Fibroblast of lung (primary cell): ENCODE results near the gene IL1RN. TPM values are rescaled to one million over a fixed set of nuclear protein-coding genes. Genes with fewer than 3 reads are reported as not detected.
"Not testable (repeated sequence)": the region's sequence is repeated elsewhere in the genome, so short reads cannot be mapped to it uniquely, and the experiment has no call there.

Source experiments
- DNase-seq, 2 donors: peaks; one replicate each; pipeline versions ENCODE4 v3.0.0 to v3.0.0-alpha.2; 2010; ENCODE audit warnings: low read depth in 2 of 2
- H2AFZ ChIP-seq: 2 replicates; pipeline ENCODE4 v1.5.1; 2012; ENCODE audit warnings: low read length, control low read depth, inconsistent platforms
- H3K27ac ChIP-seq: 2 replicates; pipeline ENCODE4 v1.5.1; 2011; ENCODE audit warnings: low read length, control low read depth; ENCODE audit not compliant: insufficient read depth
- H3K27me3 ChIP-seq: 2 replicates; pipeline ENCODE4 v1.5.1; 2011; ENCODE audit warnings: mild to moderate bottlenecking, low read length; ENCODE audit not compliant: control insufficient read depth, insufficient read depth
- H3K36me3 ChIP-seq: 2 replicates; pipeline ENCODE4 v1.5.1; 2011; ENCODE audit warnings: low read length; ENCODE audit not compliant: control insufficient read depth, insufficient read depth
- H3K4me1 ChIP-seq: 2 replicates; pipeline ENCODE4 v1.5.1; 2011; ENCODE audit warnings: low read length; ENCODE audit not compliant: control insufficient read depth, insufficient read depth; ENCODE audit errors: extremely low read depth
- H3K4me2 ChIP-seq: 2 replicates; pipeline ENCODE4 v1.5.1; 2011; ENCODE audit warnings: low read length, control low read depth; ENCODE audit not compliant: insufficient read depth; ENCODE audit errors: extremely low read depth
- H3K4me3 ChIP-seq, 4 experiments: fragments of 200-600 bp in 1 of 4; sonication (generic) in 1 of 4; replicated peaks in 1 of 4; 2 replicates each; pipeline ENCODE4 v1.5.1; 2011 to 2016; ENCODE audit warnings: low read length in 4 of 4, low read depth in 3 of 4, mild to moderate bottlenecking in 3 of 4, control low read depth in 2 of 4, inconsistent platforms in 1 of 4, mixed read lengths in 1 of 4; ENCODE audit not compliant: insufficient read depth in 1 of 4; ENCODE audit errors: control extremely low read depth in 1 of 4
- H3K79me2 ChIP-seq: 2 replicates; pipeline ENCODE4 v1.5.1; 2012; ENCODE audit warnings: mild to moderate bottlenecking, low read length, inconsistent platforms; ENCODE audit not compliant: control insufficient read depth, insufficient read depth
- H3K9ac ChIP-seq: 2 replicates; pipeline ENCODE4 v1.5.1; 2011; ENCODE audit warnings: mild to moderate bottlenecking, low read length, control low read depth; ENCODE audit not compliant: insufficient read depth
- H3K9me3 ChIP-seq: 2 replicates; pipeline ENCODE4 v1.5.1; 2012; ENCODE audit warnings: low read depth, low read length; ENCODE audit not compliant: control insufficient read depth, insufficient read depth
- H4K20me1 ChIP-seq: 2 replicates; pipeline ENCODE4 v1.5.1; 2011; ENCODE audit warnings: low read length; ENCODE audit not compliant: control insufficient read depth, insufficient read depth; ENCODE audit errors: extremely low read depth
- EZH2 ChIP-seq: IDR thresholded peaks from 2 replicates; pipeline ENCODE4 v1.5.1; 2012; ENCODE audit warnings: low read length, control low read depth, mild to moderate bottlenecking; ENCODE audit errors: missing control alignments
- polyA plus RNA-seq, 2 donors: library from polyadenylated mRNA; depleted of rRNA in 1 of 2; stranded (reverse) in 1 of 2; unstranded in 1 of 2; fragments of >200 nt; gene quantifications; 2 replicates each; pipeline ENCODE4 v1.2.1, GENCODE V29; 2011 to 2012; ENCODE audit warnings: missing spikeins in 1 of 2
- total RNA-seq: library from RNA; depleted of rRNA; stranded (reverse); fragments of >200 nt; gene quantifications from 2 replicates; pipeline ENCODE4 v1.2.1, GENCODE V29; 2014
- TF ChIP-seq, protein P1 (sequence below), 2 donors: IDR thresholded peaks in 1 of 2; conservative IDR thresholded peaks in 1 of 2; 1 replicate in 1 of 2; 2 replicates in 1 of 2; pipeline ENCODE4 v1.5.1; 2011 to 2012; ENCODE audit warnings: low read length in 2 of 2, control low read depth in 1 of 2, inconsistent platforms in 1 of 2, low read depth in 1 of 2, mild to moderate bottlenecking in 1 of 2

IL1RN gene
- total and polyA plus RNA-seq, 2 donors (not counting 1 experiment from before 2014, with no cell fraction given) = 0.06 TPM; not detected in 1

DNA sequence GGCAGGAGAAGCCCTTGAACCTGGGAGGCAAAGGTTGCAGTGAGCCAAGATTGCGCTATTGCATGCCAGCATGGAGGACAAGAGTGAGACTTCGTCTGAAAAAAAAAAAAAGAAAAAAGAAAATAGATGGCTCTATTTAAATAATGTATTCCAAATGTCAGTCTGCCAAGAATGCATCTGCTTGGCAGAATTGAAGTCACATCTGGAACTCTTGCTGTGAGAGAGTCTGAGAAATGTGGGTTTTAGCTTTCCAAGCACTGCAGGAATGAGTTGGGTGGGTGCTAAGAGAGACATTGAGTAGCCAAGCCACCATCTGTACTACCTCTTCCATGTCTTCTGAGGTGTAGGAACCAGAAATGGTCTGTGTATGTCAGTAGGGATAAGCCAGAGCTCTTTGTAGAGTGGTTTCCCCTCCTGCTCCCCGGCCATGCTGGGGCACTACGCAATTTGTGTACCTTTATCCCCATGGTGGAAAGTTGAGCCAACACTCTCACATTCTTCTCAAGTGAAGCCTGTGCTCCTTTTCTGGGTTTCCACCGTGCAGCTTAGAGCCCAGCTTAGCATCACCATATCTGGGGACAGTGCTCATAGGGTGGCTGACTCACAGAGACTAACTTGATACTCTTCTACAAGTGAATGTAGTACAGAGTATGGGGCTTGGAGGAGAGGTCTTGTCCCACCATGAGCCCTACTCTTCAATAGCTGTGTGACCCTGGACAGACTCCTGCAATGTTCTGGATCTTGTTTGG, 34.4 kb upstream of the IL1RN start:
- Histone ChIP-seq H3K79me2 (no peaks in the 10 kb centered on the region), H4K20me1 (no peaks in the 10 kb centered on the region), H3K4me2 (no peak overlapping the region), H2AFZ (no peak overlapping the region), H3K4me1 (no peaks in the 10 kb centered on the region), H3K36me3 (no peaks in the 10 kb centered on the region), H3K9ac (no peak overlapping the region), H3K27ac (no peak overlapping the region), H3K4me3 (no peak overlapping the region), H3K9me3 (no peaks in the 10 kb centered on the region), H3K27me3 (no peaks in the 10 kb centered on the region)
- no peak for DNase-seq
- TF ChIP-seq, protein P1, sequence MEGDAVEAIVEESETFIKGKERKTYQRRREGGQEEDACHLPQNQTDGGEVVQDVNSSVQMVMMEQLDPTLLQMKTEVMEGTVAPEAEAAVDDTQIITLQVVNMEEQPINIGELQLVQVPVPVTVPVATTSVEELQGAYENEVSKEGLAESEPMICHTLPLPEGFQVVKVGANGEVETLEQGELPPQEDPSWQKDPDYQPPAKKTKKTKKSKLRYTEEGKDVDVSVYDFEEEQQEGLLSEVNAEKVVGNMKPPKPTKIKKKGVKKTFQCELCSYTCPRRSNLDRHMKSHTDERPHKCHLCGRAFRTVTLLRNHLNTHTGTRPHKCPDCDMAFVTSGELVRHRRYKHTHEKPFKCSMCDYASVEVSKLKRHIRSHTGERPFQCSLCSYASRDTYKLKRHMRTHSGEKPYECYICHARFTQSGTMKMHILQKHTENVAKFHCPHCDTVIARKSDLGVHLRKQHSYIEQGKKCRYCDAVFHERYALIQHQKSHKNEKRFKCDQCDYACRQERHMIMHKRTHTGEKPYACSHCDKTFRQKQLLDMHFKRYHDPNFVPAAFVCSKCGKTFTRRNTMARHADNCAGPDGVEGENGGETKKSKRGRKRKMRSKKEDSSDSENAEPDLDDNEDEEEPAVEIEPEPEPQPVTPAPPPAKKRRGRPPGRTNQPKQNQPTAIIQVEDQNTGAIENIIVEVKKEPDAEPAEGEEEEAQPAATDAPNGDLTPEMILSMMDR (conservative IDR thresholded peaks at IDR 0.05 in 1 of 2, IDR thresholded peaks at IDR 0.05 in 1 of 2; ENCODE audit: low read depth in 1 of 2, low read length in 2 of 2) = no peak
- TF ChIP-seq EZH2 = no peak

DNA sequence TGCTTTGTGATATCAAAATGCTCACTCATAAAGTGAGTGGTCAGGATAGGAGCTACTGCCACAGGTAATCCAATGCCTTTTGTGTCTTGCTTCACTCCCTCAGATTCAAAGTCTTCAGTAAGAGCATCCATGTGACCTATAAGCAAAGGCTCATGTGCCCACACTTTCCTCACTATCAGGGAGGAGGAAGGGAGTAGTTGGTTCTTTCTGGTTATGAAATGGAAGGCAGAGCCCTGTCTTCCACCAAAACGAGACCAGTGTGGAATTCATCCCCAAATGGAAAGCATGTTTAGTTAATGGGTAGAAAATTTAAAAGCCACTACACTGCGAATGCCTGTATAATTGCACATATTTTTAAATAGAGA, 33.8 kb upstream of the IL1RN start:
- Histone ChIP-seq H3K79me2 (no peaks in the 10 kb centered on the region), H3K9me3 (no peaks in the 10 kb centered on the region), H3K9ac (no peak overlapping the region), H3K27ac (no peak overlapping the region), H3K4me3 (no peak overlapping the region), H3K4me1 (no peaks in the 10 kb centered on the region), H3K4me2 (no peak overlapping the region), H3K27me3 (no peaks in the 10 kb centered on the region), H3K36me3 (no peaks in the 10 kb centered on the region), H2AFZ (no peak overlapping the region), H4K20me1 (no peaks in the 10 kb centered on the region)
- no peak for DNase-seq
- no peak for TF ChIP-seq EZH2
- TF ChIP-seq, protein P1 (conservative IDR thresholded peaks at IDR 0.05 in 1 of 2, IDR thresholded peaks at IDR 0.05 in 1 of 2; ENCODE audit: low read depth in 1 of 2, low read length in 2 of 2) = no peak

DNA sequence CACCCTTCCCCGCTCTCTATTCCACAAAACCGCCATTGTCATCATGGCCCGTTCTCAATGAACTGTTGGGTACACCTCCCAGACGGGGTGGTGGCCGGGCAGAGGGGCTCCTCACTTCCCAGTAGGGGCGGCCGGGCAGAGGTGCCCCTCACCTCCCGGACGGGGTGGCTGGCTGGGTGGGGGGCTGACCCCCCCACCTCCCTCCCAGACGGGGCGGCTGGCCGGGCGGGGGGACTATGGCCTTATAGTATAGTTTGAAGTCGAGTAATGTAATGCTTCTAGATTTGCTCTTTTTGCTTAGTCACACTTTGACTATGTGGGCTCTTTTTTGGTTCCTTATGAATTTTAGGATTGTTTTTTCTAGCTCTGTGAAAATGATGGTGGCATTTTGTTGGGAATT, 31.1 kb upstream of the IL1RN start:
- not testable (repeated sequence) for H3K36me3 ChIP-seq, H4K20me1 ChIP-seq, H3K27ac ChIP-seq, H3K9ac ChIP-seq, H3K9me3 ChIP-seq, H3K4me2 ChIP-seq, DNase-seq, H3K27me3 ChIP-seq, H2AFZ ChIP-seq, H3K4me1 ChIP-seq, H3K4me3 ChIP-seq, H3K79me2 ChIP-seq

DNA sequence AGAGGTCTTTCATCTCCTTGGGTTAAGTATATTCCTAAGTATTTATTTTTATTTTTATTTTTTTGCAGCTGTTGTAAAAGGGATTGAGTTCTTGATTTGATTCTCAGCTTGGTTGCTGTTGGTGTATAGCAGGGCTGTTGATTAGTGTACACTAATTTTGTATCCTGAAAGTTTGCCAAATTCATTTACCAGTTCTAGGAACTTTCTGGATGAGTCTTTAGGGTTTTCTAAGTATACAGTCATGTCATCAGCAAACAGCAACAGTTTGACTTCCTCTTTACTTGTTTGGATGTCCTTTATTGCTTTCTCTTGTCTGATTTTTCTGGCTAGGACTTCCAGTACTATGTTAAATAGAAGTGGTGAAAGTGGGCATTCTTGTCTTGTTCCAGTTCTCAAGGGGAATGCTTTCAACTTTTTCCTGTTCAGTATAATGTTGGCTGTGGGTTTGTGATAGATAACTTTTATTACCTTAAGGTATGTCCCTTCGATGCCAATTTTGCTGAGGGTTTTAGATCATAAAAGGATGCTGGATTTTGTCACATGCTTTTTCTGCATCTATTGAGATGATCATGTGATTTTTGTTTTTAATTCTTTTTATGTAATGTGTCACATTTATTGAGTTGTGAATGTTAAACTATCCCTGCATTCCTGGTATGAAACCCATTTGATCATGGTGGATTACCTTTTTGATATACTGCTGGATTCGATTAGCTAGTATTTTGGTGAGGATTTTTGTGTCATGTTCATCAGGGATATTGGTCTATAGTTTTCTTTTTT, 30.4 kb upstream of the IL1RN start:
- H3K4me3 ChIP-seq, H4K20me1 ChIP-seq, H3K4me1 ChIP-seq, H3K79me2 ChIP-seq, H3K36me3 ChIP-seq, H3K27me3 ChIP-seq, H3K9ac ChIP-seq, H3K9me3 ChIP-seq, H3K27ac ChIP-seq, H3K4me2 ChIP-seq, H2AFZ ChIP-seq, DNase-seq: not testable (repeated sequence)
